Suprapubic skin (tissue), 4 donors: ENCODE data around the gene DNM3. TPM values are rescaled to one million over a fixed set of nuclear protein-coding genes. Genes with fewer than 3 reads are reported as not detected.

Experiments
- DNase-seq, 2 donors: peaks; one replicate each; pipeline ENCODE4 v3.0.0-alpha.2; 2019; ENCODE audit warnings: low spot score in 2 of 2
- H3K27ac ChIP-seq: fragments of 200-600 bp; sonication (generic); one replicate; pipeline ENCODE4 v1.5.1; 2019
- H3K27me3 ChIP-seq: fragments of 200-600 bp; sonication (generic); one replicate; pipeline ENCODE4 v1.5.1; 2019
- H3K36me3 ChIP-seq: fragments of 200-600 bp; sonication (generic); one replicate; pipeline ENCODE4 v1.5.1; 2019
- H3K4me1 ChIP-seq: fragments of 200-600 bp; sonication (generic); one replicate; pipeline ENCODE4 v1.5.1; 2019
- H3K4me3 ChIP-seq: fragments of 200-600 bp; sonication (generic); one replicate; pipeline ENCODE4 v1.5.1; 2019; ENCODE audit warnings: mild to moderate bottlenecking
- H3K9me3 ChIP-seq: fragments of 200-600 bp; sonication (generic); one replicate; pipeline ENCODE4 v1.5.1; 2019
- CTCF ChIP-seq, 2 donors: fragments of 200-600 bp in 1 of 2; fragments of 450-650 bp in 1 of 2; sonication (generic) in 1 of 2; IDR thresholded peaks; one replicate each; pipeline ENCODE4 v1.5.1; 2016 to 2019; ENCODE audit warnings: antibody characterized with exemption in 2 of 2, mild to moderate bottlenecking in 1 of 2, moderate library complexity in 1 of 2
- EP300 ChIP-seq: sonication (generic); formaldehyde crosslinking; IDR thresholded peaks from one replicate; pipeline ENCODE4 v1.6.1; 2017; ENCODE audit warnings: antibody characterized with exemption
- POLR2A ChIP-seq, 2 donors: fragments of 450-650 bp; IDR thresholded peaks; one replicate each; pipeline ENCODE4 v1.6.1; 2017; ENCODE audit warnings: antibody characterized with exemption in 2 of 2, mild to moderate bottlenecking in 2 of 2, moderate library complexity in 2 of 2
- POLR2AphosphoS5 ChIP-seq, 3 donors: sonication (generic); formaldehyde crosslinking; IDR thresholded peaks; one replicate each; pipeline ENCODE4 v1.6.1; 2017; ENCODE audit warnings: antibody characterized with exemption in 3 of 3
- WGBS: methylation state at CpG from one replicate; pipeline ENCODE4 v1.1.5; 2018; 5-methylcytosine and 5-hydroxymethylcytosine counted together
- total RNA-seq, 4 donors: library from RNA; depleted of rRNA; stranded (reverse); fragments of >200 nt; gene quantifications; one replicate each; pipeline ENCODE4 v1.1.0, GENCODE V29; 2016

DNM3 gene
- total RNA-seq, 4 donors from 2014 or later = 1.6 to 11.7 (median 3.7) TPM

DNA sequence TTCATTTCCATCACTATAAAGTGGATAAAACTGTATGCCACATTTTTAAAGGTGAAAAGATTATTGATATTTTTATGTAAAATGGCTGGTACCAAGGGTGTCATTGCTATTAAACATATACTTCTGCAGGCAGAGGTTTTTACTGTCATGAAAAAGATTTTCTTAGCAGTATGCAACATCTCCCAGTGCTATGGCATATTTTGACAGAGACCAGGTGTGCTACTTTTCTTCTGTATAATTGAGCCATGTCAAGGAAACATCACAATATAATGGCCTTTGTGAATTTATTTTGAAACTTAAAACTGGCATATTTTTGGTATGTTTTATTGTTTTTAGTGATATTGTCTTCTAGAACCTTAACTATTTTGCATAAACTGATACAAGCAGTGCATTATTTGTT lies 362.6 kb downstream of the DNM3 start:
- no peak for DNase-seq
- no peaks in the 10 kb centered on the region for H3K4me1 ChIP-seq
- H3K9me3 ChIP-seq = peaks cover 4% of the 10 kb centered on the region
- TF ChIP-seq CTCF (IDR thresholded peaks at IDR 0.05) = no peak
- no peaks in the 10 kb centered on the region for H3K27me3 ChIP-seq
- no peaks in the 10 kb centered on the region for H3K36me3 ChIP-seq
- no peak overlapping the region for H3K4me3 ChIP-seq
- no peak overlapping the region for H3K27ac ChIP-seq

- H3K36me3 ChIP-seq = no peaks in the 10 kb centered on the region
These were observed 365.0 kb downstream of the DNM3 start for GRCh38 chr1:172206256-172206655.

GRCh38 chr1:172208635-172209034 lies 367.3 kb downstream of the DNM3 start:
- Histone ChIP-seq H3K27ac (no peak overlapping the region), H3K9me3 (no peaks in the 10 kb centered on the region), H3K27me3 (no peaks in the 10 kb centered on the region), H3K4me1 (no peaks in the 10 kb centered on the region), H3K36me3 (no peaks in the 10 kb centered on the region), H3K4me3 (no peak overlapping the region)
- 88% methylated on average over 4 of the region's 4 CpGs for WGBS
- no peak for DNase-seq
- no peak for TF ChIP-seq POLR2A (IDR thresholded peaks at IDR 0.05)
- no peak for TF ChIP-seq EP300
- no peak for TF ChIP-seq POLR2AphosphoS5 (IDR thresholded peaks at IDR 0.05)
- no peak for TF ChIP-seq CTCF (IDR thresholded peaks at IDR 0.05)

More at GRCh38 chr1:172206256-172206655, 365.0 kb downstream of the DNM3 start:
- H3K27me3 ChIP-seq = no peaks in the 10 kb centered on the region
- no peak for TF ChIP-seq POLR2AphosphoS5 (IDR thresholded peaks at IDR 0.05)
- TF ChIP-seq POLR2A (IDR thresholded peaks at IDR 0.05) = no peak
- no peak for TF ChIP-seq CTCF (IDR thresholded peaks at IDR 0.05)
- no peak for TF ChIP-seq EP300
- no peak for DNase-seq
- no peaks in the 10 kb centered on the region for H3K4me1 ChIP-seq
- no peak overlapping the region for H3K4me3 ChIP-seq
- H3K9me3 ChIP-seq = no peaks in the 10 kb centered on the region
- no peak overlapping the region for H3K27ac ChIP-seq

DNA sequence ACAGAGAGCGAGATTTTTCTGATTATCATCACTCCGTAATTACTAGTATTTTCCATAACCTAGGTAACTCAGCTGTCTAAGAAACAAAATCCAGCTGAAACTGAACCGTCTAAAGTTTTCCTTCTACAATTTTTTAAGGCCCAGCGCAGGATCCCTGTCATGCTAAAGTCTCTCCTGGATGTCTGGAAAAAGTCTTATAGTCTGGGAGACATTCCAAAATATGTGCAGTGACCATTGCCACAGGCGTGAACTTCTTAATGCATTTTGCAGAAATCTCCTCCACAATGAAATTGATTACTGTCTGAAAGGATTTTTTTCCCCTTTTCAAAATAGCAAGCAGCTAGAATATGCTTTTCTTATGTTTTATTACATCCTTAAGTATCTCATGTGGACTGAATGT lies 369.9 kb downstream of the DNM3 start:
- no peak for DNase-seq
- no peaks in the 10 kb centered on the region for H3K27me3 ChIP-seq
- no peak overlapping the region for H3K4me3 ChIP-seq
- no peaks in the 10 kb centered on the region for H3K9me3 ChIP-seq
- no peaks in the 10 kb centered on the region for H3K4me1 ChIP-seq
- H3K27ac ChIP-seq = no peak overlapping the region
- WGBS = 90% methylated on average over 5 of the region's 5 CpGs
- no peak for TF ChIP-seq POLR2AphosphoS5 (IDR thresholded peaks at IDR 0.05)
- TF ChIP-seq CTCF (IDR thresholded peaks at IDR 0.05) = no peak
- TF ChIP-seq EP300 = no peak
- no peak for TF ChIP-seq POLR2A (IDR thresholded peaks at IDR 0.05)
- H3K36me3 ChIP-seq = no peaks in the 10 kb centered on the region

- H3K36me3 ChIP-seq = no peaks in the 10 kb centered on the region
- H3K4me1 ChIP-seq = no peaks in the 10 kb centered on the region
- TF ChIP-seq CTCF (IDR thresholded peaks at IDR 0.05) (no peak), EP300 (no peak), POLR2AphosphoS5 (IDR thresholded peaks at IDR 0.05) (no peak), POLR2A (IDR thresholded peaks at IDR 0.05) (no peak)
- 73% methylated on average over 3 of the region's 3 CpGs for WGBS
- H3K27me3 ChIP-seq = no peaks in the 10 kb centered on the region
- no peak for DNase-seq
- H3K4me3 ChIP-seq = no peak overlapping the region
- no peak overlapping the region for H3K27ac ChIP-seq
- no peaks in the 10 kb centered on the region for H3K9me3 ChIP-seq
These were observed 370.8 kb downstream of the DNM3 start for GRCh38 chr1:172212124-172212523.
